ENCODE data around the gene EEF2KMT.
A peak's percentile ranks its signal among the peaks of the same experiment; 100 is the strongest.
"Not testable (repeated sequence)": the region's sequence is repeated elsewhere in the genome, so short reads cannot be mapped to it uniquely, and the experiment has no call there.

The EEF2KMT gene

DNA sequence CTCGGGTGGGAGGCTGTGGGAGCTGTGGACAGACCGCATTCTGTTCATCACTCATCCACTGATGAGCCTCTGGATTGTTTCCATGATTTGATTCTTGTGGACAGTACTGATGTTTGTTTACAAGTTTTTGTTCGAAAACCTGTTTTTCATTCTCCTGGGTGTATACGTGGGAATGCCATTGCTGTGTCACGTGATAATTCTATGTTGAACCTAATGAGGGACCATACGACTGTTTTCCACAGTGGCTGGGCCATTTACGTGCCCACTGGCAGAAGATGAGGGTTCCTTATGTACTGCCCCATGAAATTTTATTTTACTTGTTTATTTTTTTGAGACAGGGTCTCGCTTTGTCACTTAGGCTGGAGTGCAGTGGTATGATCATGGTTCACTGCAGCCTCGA, 28.5 kb downstream of the EEF2KMT start:
- DNase-seq: no peak

GRCh38 chr16:5066511-5066910, 31.1 kb downstream of the EEF2KMT start:
- no peak for DNase-seq

DNA sequence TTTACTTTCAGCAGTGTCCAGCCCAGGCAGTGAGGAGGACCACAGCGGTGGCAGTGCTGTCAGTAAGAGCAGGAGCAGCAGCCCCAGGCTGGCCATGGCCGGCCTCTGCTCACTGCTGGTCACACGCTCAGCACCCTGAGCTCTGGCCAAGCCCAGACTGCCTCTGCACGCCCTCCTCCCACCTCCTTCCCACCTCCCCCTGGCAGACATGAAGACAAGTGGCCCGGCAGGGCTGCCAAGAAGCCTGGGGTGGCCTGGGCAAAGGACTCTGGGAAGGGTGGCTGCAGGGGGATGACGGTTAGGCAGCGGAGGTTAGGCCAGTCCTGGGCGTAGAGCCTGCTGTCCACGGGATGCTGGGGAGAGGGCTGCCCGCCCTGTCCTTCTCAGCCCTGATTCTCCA, 31.8 kb downstream of the EEF2KMT start, which contains the start of gene C16orf89:
C16orf89 (minus strand) TSS at position 144 of the 400 bp plus-strand sequence; CDS start at position 96, 48 bp downstream.
- no peak for DNase-seq

DNA sequence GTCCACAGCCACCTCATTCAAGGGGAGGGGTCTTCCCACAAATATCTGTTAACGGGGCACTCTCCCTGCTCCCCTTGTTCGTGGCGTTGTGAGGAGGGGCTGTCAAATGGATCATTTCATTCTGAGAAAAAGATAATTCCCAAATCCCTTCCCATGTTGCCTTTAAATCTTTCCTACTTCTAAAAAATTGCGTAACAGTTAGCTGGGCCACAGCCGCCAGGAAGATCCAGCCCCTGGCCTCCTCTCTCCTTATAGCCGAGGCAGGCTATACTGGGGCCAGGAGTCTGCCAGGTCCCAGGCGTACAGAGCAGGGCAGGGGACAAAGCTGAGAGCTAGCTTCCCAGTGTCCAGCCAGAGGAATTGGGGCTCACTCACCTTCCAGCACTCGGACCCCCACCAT, 32.3 kb downstream of the EEF2KMT start:
- DNase-seq: no peak

DNA sequence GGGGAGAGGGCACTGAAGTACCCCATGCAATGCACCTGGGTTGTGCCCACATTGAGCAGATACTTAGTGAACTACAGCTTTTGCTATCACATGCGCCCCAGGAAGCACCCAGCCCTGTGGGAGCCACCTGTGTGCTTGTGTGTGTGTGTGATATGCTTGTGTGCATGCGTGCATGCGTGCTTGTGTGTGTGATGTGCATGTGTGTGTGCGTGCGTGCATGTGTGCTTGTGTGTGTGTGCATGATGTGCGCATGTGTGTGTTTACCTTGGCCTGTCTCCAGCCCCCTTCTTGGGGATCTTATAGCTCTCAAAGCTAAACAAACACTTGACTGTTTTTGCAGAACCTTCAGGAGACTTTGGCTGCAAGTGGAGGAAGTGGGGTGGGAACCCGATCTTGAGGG, 32.7 kb downstream of the EEF2KMT start:
- no peak for DNase-seq

GRCh38 chr16:5062790-5063765, 34.5 kb downstream of the EEF2KMT start:
- DNase-seq: no peak

GRCh38 chr16:5062051-5062450, 35.5 kb downstream of the EEF2KMT start:
- DNase-seq: no peak

DNA sequence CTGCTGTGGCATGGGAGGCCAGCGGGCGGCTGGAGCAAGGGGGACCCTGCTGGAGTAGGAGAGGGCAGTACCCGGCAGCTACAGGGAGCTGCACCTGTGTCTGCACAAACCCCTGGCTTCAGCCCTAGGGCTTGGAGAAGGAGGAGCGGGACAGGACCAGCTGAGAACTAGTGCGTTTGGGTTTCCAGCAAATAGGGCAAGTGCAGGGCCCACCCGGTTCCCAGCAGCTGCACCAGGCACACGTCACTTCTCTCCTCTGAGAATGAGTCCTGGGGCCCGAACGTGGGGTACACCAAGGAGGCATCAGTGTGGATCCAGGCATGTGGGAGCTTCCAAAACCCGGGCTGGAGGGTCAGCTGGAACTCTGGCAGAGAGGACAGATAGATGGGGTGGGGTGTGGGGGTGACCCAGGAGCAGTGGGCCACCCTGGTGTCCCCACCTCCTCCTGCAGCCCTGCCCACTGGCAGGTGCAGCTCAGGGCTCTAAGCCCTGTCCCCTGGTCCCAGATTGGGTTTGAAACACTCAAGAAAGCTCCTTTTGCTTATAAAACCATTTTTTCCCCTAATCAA, 37.4 kb downstream of the EEF2KMT start:
- no peak for DNase-seq

DNA sequence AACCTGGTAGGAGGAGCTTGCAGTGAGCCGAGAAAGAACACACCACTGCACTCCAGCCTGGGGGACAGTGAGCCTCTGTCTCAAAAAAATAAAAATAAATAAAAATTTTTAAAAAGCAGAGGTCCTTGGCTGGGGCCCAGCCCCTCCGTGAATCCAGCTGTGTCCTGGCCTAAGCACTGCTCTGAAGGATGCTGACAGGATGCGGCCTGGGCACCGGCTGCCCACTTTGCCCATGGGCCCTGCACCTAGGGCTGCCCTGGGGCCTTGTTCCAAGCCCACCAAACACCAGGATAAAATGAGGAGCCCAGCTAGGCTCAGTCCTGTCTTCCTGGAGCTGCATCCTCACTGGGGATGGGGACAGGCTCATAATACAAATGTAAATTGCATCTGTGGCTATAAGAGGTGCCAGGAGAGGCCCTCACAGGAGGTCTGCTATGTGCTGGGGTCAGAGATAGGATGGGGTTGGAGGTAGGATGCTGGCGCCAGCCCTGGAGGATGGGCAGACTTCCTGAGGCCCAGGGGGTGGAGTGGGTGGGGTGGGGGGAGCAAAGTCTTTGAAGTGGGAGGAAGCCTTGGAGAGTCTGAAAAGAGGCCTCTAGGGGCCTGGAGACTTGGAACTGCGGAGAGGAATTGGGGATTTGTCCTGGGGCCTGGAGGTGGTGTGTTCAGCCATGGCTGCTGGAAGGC, 38.1 kb downstream of the EEF2KMT start:
- DNase-seq: no peak

- DNase-seq: peak; percentile 38
These were observed 39.1 kb downstream of the EEF2KMT start for GRCh38 chr16:5058476-5058875.

GRCh38 chr16:5056352-5056751, 41.2 kb downstream of the EEF2KMT start:
- DNase-seq: peak; percentile 28

GRCh38 chr16:5054876-5055865, 42.4 kb downstream of the EEF2KMT start:
- peak; percentile 23 for DNase-seq

GRCh38 chr16:5046914-5047313, 50.7 kb downstream of the EEF2KMT start:
- no peak for DNase-seq

- DNase-seq: no peak
These were observed 52.0 kb downstream of the EEF2KMT start for GRCh38 chr16:5045499-5046115.

DNA sequence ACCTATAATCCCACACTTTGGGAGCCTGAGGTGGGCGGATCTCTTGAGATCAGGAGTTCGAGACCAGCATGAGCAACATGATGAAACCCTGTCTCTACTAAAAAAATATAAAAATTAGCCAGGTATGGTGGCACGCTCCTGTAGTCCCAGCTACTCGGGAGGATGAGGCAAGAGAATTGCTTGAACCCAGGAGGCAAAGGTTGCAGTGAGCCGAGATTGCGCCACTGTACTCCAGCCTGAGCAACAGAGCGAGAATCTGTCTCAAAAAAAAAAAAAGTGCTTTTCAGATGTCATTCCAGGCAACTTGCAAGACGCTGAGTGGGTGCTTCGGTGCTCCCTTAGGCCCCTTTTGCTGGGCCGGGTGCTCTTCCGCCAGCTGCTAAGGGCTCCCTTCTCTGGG, 53.0 kb downstream of the EEF2KMT start:
- not testable (repeated sequence) for DNase-seq

GRCh38 chr16:5044011-5044540, 53.5 kb downstream of the EEF2KMT start:
- no peak for DNase-seq

- peak; percentile 31 for DNase-seq
These were observed 54.9 kb downstream of the EEF2KMT start for GRCh38 chr16:5042574-5043171.

DNA sequence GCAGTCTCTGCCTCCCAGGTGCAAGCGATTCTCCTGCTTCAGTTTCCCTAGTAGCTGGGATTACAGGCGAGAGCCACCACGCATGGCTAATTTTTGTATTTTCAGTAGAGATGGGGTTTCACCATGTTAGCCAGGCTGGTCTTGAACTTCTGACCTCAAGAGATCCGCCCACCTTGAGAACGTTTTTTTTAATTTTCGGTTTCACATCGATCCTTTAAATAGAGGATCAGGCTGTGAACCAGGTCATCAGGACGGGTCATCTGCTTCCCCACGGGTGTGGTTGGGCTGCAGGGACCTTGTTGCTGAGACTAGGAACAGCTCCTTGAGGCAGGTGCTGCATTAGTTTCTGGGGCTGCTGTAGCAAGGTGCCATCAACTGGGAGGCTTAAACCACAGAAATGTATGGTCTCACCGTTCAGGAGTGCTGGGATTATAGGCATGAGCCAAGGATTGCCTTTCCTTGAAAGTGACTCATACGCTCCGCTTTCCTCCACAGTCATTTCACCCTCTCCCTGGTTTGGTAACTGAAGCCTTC, 55.9 kb downstream of the EEF2KMT start:
- no peak for DNase-seq

DNA sequence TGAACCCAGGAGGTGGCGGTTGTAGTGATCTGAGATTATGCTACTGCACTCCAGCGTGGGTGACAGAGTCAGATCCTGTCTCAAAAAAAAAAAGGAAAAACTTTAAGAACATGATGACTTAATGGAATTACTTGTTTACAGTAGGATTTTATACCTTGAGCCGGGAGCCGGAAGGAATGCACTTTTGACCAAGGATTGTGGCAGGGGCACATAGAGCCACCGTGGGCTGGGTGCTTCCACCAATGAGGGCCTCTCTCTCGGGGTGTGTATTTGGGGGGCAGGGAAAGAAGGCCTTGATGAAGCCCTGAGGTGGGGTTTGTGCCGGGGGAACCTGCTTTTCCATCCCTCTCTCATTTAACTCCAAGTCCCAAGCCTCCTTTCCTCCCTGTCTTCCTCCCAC, 57.1 kb downstream of the EEF2KMT start:
- DNase-seq: no peak

DNA sequence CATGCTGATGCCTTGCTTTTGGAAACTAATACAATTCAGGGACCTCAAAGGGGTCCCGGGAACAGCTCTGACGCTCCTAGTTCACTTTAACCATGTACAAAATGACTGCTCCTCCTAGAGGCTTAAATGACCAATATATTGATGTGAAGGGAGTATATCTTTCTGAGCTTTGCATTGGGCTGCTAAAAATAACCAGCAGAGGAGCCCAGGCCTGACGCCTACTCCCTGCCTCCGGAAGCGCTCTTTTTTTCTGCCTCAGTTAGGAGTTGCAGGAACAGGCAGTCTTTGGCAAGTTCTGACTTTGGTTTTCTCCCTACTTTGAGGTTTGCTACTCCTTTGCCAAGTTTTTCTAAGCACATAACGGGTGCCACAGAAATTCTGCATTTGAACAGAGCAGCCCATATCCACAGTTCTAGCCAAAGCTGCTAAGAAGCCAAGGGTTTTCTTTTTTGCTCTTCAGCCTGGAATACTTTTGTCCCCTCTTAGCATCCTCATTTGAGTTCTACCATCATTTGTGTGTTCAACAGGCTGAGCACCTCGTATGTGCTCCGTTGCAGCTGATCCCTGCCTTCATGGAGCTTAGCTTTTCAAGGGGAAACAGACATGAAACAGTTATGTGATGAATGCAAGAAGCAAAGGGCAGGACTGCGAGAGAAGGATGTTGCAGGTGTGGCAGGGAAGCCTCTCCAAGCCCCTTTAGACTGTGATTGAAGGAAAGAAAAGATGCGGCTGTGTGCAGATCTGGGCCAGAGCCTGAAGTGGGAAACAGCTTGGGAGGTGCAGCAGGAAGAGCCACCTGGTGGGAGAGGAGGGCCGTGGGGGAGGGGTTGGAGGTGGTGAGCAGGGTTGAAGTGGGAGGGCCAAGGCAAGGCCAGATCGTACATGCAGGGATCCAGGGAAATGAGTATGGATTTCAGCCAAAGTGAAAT, 61.1 kb downstream of the EEF2KMT start:
- no peak for DNase-seq
